Daoy (cell line): ENCODE measurements around the gene TNIP1. TPM values are rescaled to one million over a fixed set of nuclear protein-coding genes. Genes with fewer than 3 reads are reported as not detected.

Experiments
- DNase-seq: peaks from one replicate; pipeline ENCODE4 v3.0.0-alpha.2; 2015; ENCODE audit warnings: low read depth
- total RNA-seq: library from RNA; depleted of rRNA; stranded (reverse); fragments of >200 nt; shearing (Covaris generic); gene quantifications from 2 replicates; pipeline ENCODE4 v1.2.3, GENCODE V29; 2014

TNIP1 gene
- total RNA-seq, 1 experiment from 2014 or later, result 239 TPM

DNA sequence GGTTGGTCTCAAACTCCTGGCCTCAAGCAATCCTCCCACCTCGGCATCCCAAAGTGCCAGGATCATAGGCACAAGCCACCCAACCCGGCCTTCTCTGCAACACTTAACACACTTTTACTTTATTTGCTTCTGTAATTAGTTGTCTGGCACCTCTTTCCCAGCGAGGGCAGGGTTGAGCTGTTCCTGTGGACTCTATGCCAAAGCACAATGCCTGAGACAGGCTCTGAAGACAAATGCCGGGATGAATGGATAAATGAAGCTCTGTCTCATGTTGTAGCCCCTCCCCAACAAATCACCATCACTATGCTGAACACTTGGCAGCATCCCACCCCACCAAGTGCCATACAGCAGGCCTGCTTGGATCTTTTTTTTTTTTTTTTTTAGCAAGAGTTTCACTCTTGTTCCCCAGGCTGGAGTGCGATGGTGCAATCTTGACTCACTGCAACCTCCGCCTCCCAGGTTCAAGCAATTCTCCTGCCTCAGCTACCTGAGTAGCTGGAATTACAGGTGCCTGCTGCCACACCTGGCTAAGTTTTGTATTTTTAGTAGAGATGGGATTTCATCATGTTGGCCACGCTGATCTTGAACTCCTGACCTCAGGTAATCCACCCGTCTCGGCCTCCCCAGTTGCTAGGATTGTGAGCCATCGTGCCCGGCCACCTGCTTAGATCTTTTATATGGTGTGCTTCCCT lies 39.1 kb downstream of the TNIP1 start:
- DNase-seq, result no peak

DNA sequence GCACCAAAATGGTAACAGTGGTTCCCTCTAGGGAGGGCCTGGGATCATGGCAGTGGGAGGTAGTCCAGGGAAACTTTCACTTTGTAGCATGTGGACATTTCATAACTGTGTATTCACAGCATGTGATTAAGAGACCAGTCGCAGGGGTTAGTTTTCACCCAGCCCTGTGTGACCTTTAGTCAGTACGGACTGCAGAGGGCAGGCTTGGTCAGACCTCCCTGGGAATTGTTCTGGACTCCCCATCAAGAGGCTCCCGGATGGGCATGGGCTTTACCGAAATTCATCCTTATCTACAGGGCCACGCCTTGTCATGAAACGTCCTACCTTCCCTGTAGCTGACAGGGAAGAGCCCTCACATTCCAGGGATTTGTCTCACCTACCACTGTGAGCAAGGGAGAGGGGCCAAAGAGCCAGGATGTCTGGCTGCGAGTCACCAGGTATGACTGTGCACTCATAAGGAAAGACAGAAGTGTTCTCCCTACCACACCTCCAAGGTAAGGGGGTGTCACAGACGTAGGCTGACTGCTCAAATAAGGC lies 40.6 kb downstream of the TNIP1 start:
- peak; percentile 41 for DNase-seq

DNA sequence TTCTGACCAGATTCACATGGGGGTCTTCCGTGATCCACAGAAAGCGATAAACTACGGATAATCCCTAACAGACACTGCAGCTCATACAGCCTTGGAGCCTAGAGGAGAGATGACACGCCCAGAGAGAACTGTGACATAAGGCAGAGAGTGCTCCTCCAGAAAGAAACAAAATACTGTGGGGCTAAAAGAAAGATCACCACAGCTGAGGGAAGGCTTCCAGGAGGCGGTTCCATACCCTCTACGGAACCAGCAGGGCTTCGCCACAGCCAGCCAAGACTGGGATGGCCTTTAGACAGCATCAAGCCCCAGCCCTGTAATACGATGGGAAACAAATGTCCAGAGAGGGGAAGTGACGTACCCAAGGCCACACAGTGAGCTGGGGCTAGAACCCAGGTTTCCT lies 41.2 kb downstream of the TNIP1 start:
- no peak for DNase-seq

DNA sequence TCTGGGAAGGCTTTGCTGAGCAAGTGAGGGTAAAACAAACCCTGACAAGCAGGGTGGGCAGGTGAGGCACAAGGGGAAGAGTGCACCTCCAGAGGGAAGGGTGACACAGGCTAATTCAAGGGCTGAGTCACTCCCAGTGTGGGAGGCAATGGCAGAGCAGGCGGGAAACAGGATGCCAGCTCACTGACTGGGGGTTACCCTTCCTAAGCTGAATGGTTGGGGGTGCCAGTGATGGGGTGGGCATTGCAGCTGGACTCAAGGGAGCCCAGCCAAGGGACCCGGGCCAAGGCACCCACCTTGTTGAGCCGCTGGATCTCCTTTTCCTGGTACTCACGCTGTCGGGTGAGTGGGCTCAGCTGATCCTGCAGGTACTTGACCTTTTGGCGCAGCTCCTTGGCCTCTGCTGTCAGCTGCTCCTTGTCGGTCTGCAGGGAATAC lies 42.0 kb downstream of the TNIP1 start:
- DNase-seq, result peak; percentile 89

DNA sequence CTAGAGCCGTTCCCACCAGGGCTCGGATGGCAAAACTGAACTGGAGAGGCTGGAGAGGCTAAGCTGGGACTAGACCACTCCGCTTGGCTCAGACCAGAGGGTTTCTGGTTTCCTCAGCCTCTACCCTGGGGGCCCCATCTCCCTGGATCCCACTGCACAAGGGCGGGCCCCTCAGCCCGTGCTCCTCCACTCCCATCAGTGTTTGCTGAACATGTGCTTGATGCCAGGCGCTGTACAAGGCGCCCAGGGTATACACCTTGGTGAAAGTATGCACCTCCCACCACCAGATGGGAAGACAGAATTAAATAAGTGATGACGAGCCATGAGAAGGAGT lies 42.5 kb downstream of the TNIP1 start:
- DNase-seq, result no peak

DNA sequence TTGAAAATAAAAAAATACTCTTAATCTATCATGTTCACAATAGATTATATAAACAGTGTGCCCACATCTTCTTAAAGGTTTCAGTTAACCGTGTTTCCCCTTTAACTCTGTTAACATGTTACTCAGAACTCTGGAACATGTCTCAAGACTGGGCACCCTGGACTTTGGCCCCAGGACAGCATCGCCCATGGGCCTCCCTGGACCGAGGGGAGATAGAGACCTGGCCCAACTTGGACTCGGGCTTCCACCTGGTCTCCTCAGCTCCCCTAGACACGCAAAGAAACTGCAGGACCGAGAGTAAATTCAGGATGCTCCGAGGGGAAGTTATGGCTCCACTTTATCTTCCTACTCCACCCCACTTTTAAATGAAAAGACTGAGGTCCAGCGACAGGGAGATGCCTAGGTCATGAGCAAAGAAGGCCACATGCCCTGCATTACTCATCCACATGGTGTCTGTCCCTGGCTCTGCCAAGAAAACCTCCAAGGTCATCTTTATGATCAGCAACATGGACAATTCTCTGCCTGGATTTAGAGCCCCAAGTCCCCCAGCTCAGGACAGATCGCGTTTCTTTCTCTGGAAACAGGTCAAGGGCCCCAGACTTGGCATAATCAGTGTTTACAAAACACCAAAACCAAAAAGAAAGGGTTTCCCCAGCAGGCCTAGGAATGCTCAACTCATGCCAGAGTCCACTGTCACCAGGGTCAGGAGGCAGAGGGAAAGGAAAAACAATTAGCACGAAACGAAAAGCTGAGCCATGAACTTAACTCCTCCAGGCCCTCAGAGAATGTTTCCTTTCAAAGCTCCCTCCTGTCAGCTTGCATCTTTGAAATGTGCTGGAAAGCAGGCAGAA lies 43.0 kb downstream of the TNIP1 start:
- DNase-seq, result peak; percentile 36

DNA sequence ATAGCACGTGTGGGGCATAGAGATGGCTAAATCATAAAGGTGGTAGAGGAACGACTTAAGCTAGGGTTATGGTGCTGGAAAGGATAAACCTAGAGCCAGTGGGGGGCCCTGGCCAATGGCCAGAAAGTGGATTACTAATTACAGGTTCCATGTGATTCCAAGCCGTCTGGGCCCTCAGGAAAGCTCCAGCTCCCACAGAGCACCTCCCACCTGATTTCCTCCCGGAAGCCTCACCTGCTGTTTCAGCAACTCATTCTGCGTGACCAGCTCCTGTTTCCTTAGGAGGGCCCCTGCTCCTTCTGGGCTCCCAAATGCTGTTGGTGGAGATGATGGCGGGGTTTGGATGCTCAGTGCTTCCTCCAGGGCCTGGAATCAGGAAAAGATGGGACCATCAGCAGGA lies 44.3 kb downstream of the TNIP1 start:
- no peak for DNase-seq

DNA sequence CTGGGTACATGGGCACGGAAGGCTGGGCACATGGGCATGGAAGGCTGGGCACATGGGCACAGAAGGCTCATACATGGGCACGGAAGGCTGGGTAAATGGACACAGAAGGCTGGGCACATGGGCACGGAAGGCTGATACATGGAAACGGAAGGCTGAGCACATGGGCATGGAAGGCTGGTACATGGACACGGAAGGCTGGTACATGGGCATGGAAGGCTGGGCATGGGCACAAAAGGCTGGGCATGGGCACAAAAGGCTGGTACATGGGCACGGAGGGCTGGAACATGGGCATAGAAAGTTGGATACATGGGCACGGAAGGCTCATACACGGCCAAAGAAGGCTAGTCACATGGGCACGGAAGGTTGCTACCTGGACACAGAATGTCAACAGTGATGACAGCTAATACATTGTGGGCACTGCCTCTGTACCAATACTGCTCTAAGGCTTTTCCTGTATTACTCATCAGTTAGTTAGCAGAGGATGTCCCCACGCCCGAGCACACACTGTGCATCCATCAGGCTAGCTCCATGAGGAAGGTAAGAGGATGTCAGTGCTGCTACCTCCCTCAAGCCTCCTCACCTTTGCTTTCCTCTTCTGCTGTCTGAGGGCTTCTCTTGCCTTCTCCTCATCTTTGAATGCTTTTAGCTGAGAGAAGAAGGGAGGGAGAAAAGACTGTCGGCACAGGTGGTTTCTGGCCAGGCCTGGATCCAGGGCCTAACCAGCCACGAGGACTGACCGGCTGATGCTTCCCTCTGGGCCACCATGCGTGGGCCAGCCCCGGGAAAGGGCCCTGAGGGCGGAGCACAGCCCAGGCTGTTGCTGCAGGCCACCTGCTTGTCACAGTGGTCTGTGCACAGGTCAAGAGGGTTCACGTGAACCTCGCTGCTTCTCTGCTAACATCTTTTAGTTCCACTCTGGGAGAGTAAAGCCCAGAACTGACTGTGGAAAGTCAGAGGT lies 46.1 kb downstream of the TNIP1 start:
- DNase-seq, result no peak

DNA sequence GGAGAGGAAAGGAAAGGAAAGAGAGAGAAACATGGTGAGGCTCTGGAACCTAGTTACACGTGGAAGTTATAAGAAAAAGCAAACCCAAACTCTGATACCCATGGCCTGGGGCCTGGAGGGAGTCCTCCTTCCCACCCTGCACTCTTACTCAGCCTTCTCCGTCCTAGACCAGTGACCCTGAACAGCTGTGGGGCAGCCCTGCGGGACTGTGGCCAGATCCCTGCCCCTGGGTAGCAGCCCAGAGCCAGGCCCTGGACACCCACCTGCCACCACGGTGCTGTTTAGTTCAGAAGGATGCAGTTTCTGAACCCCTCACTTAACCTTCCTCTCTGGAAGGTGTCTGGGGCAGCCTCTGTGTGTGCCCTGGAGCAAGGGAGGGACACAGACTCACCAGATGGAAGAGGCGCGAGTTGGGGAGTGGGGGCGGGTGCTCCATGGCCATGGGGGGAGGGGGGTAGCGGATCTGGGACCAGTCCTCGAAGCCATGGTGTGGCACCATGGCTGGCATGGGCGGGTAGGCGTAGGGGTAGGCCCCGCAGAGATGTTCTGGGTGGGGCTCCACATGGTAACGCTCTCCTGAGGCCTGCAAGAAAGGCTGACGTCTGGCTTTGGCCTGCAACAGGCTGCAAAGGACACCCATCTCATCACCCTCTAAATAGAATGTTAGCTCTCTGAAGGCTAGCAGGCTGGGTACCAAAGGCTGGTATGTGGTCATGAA lies 47.5 kb downstream of the TNIP1 start:
- DNase-seq, result no peak

DNA sequence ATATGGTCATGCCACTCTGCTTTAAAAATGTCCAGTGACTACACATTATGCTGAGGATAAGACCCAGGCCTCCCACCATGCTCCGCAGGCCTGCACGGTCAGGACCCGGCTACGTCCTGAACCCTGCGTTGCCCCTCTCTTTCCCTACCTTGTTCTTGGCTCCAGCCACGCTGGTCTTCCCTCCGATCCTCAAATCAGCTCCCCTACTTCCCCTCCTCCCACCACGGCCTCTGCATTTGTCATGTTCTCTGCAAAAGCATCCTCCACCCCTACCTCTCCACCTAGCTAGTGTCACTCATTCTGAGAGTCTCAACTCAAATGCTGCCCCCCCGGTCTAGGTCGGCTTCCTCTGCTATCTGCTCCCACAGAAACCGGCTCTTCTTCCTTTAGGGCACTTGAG lies 49.3 kb downstream of the TNIP1 start:
- DNase-seq, result no peak

DNA sequence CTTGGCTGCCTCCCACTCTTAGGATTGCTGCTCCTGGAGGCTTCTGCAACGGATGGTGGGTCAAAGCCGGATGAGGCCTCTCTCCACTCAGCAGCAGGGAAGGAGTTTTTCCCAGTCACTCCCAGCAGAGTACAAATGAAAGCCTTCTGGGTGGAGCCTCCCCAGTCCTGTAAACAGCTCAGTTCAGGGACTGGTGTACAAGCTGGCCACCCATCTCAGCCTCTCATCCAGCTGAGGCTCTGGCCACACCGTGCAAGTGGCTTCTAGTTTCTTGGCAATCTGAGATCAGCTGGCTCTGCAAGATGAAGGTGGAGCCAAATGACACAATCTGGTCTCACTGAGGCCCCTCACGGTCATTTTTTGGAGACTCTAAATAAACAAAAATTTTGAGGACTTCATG lies 50.5 kb downstream of the TNIP1 start:
- no peak for DNase-seq

DNA sequence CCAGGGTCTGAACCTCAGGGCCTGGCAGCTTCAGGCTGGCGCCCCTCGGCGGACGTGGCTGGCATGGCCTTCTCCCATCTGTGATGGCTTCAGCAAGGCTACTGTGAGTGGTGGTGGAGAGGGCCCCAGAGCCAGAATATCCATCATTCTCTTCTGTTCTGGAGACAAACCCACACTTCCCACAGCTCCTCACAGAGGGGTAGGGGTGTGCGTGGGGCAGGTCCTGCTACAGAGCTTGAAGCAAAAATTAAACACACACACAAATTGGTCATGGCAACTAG lies 50.8 kb downstream of the TNIP1 start:
- no peak for DNase-seq

DNA sequence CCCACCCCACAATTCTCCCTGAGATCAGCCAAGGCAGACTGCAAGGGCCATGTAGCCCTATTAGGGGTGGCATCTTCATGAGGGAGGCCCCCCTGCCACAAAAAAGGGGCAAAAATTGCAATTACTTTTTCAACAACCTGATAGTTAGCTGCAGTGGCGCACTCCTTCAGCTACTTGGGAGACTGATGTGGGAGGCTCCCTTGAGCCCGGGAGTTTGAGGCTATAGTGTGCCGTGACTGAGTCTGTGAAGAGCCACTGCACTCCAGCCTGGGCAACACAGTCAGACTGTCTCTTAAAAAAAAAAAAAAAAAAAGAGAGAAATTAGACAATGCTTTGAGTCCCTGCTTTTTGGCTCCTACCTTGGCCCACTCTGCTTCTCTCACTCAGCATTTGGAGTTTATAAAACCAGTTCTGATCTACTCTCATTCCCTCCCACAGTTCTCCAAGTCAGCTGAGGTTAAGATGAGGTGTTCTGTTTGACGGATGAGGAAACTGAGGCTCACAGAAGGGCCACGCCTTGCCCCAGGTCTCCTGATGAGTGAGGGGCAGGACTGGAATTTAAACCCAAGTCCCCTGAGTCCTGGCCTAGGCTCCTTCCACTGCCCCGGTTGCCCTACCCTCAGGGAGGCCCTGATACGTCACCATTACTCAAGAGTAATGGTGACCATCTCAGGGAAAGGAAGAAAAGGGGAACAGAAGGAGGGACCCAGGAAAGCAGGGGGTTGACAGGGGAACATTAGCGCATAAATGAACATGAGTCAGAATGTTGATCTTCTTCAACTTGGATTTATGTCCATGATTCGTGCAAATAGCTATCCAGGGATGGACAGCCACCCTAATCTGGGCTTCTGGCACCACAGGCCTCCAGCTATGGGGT lies 51.4 kb downstream of the TNIP1 start:
- no peak for DNase-seq

DNA sequence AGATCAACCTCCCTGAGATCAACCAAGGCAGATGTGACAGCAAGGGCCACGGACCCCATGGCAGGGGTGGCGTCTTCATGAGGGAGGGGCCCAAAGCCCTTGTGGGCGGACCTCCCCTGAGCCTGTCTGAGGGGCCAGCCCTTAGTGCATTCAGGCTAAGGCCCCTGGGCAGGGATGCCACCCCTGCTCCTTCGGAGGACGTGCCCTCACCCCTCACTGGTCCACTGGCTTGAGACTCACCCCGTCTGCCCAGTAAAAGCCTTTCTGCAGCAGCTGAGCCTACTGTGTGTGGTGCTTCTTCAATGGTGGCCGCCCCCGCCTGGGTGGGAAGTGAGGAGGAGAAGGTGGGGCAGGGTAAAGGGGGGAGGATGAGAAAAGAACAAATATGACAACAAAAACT lies 52.1 kb downstream of the TNIP1 start:
- no peak for DNase-seq

DNA sequence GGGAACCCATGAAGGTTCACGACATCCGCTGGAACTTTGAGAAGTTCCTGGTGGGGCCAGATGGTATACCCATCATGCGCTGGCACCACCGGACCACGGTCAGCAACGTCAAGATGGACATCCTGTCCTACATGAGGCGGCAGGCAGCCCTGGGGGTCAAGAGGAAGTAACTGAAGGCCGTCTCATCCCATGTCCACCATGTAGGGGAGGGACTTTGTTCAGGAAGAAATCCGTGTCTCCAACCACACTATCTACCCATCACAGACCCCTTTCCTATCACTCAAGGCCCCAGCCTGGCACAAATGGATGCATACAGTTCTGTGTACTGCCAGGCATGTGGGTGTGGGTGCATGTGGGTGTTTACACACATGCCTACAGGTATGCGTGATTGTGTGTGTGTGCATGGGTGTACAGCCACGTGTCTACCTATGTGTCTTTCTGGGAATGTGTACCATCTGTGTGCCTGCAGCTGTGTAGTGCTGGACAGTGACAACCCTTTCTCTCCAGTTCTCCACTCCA lies 52.8 kb downstream of the TNIP1 start:
- DNase-seq, result no peak

DNA sequence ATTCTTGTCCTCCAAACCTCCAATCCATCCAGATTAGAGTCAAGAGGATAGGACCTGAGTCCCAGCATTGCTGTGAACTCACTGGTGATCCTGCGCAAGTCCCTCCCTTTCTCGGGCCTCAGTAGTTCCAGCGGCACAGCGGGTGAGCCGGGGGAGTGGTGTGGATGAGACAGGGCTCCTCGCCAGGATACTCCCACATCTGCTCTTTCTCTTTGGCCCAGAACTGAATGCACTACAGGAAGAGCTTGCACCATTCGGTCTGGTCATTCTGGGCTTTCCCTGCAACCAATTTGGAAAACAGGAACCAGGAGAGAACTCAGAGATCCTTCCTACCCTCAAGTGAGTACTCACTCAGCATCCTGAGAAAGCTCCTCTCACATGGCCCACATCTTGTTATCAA lies 54.2 kb downstream of the TNIP1 start:
- no peak for DNase-seq

DNA sequence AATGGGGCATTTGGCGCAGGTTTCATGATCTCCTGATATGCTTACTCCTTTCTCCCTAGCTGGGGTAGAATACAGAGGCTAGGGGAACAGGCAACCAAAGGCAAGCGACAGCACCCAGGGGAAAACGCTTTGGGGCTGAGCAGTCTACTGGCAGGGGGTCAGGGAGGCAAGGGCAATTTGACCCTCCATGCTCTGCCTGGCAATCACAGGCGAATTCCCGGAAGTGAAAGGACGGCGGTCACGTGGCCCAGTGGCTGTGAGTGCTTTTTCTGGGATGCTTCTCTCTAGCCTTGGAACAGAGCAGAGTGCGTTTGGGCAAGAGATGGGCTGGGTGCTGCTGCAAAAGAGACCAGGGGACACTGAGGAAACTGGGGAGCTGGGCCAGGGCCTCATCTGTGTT lies 54.7 kb downstream of the TNIP1 start:
- DNase-seq, result no peak

DNA sequence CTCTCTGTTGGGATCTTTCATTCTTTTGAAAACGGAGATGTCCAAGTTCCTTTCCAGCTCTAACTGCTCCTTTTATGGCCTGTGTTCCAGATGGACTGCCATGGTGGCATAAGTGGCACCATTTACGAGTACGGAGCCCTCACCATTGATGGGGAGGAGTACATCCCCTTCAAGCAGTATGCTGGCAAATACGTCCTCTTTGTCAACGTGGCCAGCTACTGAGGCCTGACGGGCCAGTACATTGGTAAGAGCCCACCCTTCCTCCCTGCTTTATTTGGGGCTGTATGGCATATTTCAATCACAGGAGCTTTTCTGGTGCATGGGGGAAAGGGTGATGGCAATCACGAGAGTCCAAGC lies 55.6 kb downstream of the TNIP1 start:
- DNase-seq, result no peak

DNA sequence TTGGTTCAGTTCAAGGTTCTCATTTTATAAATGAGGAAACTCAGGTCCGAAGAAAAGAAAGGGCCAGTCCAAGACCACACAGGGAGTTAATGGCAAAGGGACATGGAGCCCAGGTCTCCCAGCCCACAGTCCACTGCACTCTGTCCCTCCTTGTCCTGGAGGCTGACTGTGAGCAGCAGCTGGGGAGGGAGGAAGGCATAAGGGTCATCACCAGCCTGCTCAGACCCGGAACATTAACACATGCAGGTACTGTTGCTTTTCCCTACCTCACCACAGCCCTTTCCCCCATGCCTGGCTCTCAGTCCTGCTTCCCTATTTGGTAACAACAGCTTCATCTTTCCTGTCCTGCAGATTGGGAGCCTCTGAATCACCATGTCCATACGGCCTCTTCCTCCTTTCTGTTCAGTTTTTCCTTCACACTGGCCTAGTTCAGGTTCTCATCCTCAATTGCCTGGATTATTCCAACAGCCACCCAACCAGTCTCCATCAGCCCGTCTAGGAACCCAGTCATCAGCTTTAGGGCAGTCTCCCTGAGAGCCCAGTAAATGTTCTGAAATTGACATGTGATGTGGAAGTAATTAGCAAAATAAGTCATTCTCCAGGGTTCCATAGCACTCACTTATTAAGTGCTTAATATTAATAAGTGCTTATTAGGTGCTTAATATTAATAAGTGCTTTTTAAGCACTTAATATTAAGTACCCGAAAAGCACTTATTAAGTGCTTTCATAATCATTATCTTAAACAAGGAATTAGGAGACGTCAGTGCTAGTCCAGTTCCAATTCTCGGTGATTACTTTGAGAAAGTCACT lies 56.2 kb downstream of the TNIP1 start:
- DNase-seq, result peak; percentile 35

DNA sequence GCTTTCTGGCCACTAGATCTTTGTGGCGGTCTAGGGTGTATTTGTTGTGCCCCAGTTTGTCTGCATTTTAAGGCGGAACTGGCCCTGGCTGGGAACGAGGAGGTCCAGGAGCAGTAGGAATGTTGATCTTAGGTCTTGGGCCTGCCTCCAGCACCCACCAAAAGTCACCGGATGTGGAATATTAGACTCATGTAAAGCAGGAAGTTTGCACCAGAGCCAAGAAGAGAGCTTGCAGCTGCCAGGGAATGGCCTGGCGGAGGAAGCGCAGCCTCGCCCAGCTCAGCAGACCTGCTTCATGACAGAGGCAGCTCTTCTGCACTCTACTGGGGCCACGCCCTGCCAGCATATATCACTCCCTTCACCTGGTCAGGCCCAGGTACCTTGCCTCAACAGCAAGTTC lies 57.2 kb downstream of the TNIP1 start:
- DNase-seq, result peak; percentile 87
